GM18858 (cell line): Measurements from ENCODE around the gene FAM209A.
"Not testable (repeated sequence)": the region's sequence is repeated elsewhere in the genome, so short reads cannot be mapped to it uniquely, and the experiment has no call there.

ENCODE experiments used
- ATAC-seq: cut with Tn5 transposase; IDR thresholded peaks from one replicate; pipeline ENCODE4 v1.9.1; 2021; ENCODE audit not compliant: unreplicated experiment

Gene FAM209A, protein sequence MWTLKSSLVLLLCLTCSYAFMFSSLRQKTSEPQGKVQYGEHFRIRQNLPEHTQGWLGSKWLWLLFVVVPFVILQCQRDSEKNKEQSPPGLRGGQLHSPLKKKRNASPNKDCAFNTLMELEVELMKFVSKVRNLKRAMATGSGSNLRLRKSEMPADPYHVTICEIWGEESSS

DNA sequence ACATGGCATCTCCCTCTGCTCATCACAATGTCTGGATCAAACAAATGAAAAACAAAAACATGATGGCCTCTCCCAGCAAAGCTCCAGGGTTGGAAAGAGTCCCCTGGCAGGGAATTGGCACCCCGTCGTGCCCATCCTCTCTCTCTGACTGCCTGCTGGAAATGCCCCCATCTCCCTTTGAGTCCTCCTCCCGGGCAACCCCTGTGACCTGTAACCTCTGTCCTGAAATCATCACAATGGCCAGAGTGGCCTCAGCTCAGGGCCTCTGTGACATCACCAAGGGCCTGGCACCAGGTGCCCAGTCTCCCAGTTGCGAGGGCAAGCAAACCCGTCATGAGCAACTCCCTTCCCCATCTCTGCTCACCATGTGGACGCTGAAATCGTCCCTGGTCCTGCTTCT is at the start of gene FAM209A:
Gene FAM209A, plus strand, starts transcription at position 301 of the 400 bp plus-strand sequence. Its CDS starts 65 bp downstream, at position 366.
- not testable (repeated sequence) for ATAC-seq

DNA sequence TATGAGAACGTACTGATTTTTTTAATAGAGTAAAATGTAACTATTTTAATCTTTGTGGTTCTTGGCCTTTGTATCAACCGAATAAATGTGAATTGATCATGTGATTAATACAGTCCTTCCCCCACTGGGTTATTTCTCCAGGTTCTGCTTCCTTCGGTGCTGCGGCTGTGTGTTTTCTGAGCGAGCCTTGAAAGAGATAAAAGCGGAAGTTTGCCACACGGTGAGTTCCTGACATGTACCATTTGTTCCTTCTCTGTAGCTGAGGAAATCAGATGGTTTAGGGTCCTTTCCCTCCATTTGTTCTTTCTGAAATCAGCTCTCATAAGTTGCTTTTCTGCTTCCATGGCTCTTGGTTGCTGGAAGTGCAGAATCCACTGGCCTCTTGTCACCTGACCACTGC is 40.6 kb upstream of the FAM209A start:
- no peak for ATAC-seq

DNA sequence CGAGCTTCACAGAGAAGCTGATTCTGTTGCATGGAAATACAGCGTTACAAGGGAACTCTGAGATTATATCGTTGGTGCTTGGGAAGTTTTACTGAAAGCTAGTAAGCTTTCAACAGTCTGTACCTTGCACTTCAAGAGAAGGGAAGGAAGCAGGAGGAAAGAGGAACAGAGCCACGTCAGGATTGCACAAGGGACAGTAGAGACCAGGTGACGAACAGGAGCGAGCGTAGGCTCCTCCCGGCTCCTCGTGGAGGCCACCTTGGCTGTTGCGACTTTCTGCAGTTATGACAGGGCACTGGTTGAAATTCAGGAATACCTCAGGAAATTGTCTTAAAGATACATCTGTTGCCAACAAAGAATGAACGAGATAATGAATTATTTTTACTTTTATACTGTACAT is 37.3 kb upstream of the FAM209A start:
- no peak for ATAC-seq

DNA sequence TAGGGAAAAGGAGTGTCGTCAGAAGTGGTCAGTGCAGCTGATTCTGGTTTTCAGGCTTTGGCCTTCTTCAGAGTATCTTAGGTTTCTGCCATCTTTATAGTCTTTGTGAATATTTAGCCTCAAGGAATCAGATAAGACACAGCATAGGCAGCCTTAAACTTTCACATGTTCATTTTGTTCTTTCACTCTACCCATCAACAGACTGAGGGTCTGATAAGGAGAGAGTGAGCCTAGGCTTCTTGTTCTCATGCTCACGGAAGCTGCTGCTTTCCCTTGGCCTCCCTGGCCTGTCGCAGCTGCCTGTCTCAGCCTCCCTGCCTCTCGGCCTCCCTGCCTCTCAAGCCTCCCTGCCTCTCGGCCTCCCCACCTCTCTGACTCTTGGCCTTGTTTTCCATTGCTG is 36.0 kb upstream of the FAM209A start:
- no peak for ATAC-seq

DNA sequence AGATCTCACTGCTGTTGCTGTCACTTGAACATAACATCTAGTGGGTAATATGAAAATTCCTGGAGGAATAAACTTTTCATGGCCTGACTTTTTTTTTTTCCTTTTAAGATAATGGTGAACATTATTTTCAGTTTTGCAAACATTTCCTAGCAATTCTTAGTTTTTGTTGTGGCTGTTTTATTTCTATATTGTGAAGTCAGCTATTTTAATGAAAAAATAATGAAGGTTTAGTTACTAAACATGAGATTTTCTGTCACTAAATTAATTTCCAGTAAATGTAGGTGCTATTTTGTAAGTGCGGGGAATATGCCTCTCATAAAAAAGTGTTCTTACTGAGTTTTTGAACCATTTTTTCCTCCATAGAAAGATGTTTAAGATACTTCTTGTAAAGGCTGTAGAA is 23.4 kb upstream of the FAM209A start:
- no peak for ATAC-seq

DNA sequence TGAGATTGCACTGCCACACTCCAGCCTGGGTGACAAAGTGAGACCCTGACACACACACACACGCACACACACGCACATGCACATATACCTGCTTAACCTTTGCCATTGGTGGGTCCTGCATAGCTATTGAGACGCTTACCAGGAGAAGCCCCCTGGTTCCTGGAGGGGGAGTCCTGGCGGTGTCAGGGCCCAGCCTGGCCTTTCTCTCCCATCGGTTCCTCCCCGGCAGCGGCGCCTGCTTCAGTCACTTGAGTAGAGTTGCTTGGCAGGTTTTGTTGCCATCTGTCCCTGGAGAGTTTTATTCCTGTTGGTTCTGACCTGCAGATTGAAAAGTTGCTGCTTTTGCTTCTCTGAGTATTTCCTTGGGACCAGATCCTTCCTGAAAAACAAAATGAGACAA is 20.6 kb upstream of the FAM209A start:
- no peak for ATAC-seq

DNA sequence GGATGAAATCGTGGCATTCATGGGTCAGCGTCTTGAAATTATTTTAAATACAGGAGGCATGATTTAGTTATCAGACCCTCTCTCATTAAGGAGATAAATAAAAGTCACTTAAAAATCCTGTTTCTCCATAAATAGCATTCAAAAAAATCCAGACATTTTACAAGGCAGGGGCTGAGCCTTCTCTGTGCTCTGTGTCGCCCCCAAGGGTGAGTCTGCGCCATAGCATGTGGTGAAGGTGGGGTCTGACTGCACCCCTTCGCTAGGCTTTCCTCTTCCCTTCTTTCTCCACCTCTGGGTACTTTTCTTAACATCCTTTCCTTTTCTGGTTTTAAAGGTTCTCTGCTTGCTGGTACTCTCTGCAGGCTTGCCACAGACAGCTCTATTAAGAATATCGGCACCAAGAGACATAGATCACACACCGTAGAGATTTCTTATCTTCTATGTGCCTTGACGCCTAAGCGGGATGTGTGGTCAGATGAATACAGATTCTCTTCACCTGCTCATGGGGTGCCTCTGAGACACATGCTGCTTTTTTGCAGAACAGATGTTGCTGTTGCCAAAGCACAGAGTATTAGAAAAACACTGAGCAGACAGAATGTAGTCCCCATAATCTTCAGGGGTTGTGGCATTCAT is 20.1 kb upstream of the FAM209A start:
- ATAC-seq: no peak

DNA sequence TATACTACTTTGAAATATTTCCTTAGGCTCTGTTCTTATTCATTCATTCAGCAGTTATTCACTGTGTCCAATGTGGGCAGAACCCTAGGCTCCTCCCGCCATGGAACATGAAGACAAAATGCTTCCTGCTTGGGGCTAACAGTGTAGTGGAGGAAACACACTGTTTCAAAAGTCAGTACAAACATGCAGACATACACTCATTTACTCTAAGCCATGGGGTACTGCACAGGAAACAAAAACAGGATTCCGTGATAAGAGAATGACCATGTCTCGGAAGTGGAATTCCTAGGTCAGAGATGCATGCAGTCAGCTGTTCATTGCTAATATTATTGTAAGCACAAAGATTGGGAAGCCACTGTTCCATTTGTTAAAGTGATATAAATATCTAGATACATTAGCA is 18.4 kb upstream of the FAM209A start:
- ATAC-seq: no peak

DNA sequence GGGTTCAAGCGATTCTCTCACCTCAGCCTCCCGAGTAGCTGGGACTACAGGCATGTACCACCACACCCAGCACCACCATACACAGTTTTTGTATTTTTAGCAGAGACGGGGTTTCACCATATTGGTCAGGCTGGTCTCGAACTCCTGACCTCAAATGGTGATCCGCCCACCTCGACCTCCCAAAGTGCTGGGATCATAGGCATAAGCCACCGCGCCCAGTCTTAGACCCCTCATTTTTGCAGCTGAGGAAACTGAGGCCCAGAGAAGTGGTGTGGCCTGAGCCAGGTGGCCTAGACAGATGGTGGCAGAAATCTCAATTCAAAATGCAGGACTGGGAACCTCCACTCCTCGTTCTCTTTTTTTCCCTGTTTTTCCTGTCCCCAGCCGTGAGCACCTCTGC is 12.6 kb upstream of the FAM209A start:
- ATAC-seq: no peak

DNA sequence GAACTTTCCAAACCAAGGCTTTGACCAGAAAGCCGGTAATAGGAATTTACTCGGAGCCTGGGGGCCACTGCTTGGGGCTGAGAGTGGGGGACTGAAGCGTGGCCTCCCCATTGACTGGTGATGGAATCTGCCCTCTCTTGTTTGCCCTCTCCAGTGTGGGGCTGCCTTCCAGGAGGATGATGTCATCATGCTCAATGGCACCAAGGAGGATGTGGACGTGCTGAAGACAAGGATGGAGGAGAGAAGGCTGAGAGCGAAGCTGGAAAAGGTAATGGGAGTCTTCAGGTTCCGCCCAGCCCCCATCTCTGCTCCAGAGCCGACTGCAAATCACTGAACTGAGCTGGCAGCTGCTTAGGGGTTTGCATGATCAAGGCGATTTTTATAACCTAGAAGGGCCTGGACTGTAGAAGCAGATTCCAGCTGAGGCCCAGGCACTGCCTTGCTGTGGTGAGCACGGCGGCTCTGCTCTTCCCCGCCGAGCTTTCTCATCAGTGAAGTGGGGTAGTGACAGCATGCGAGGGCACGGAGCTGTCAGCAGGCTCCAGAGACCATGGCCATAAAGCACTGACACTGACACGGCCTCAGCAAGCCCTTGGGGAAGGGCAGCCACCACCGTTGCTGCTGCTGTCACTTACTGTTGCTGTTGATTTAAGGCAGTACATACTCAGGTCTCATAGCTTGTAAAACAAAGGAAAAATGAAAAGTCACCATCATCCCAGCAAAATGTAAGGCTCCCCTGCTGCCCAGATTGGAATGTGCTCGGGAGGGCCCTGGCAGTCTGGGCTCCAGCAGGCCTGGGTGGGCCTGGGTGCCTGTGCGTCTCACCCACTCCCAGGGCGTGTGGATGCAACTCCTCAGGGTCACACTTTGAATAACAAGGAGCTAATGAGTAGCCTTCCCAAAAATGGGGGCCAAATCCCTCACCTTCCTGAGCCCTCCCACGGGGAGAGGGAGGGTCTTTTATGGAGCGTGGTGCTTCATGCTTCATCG is 11.1 kb upstream of the FAM209A start:
- no peak for ATAC-seq

DNA sequence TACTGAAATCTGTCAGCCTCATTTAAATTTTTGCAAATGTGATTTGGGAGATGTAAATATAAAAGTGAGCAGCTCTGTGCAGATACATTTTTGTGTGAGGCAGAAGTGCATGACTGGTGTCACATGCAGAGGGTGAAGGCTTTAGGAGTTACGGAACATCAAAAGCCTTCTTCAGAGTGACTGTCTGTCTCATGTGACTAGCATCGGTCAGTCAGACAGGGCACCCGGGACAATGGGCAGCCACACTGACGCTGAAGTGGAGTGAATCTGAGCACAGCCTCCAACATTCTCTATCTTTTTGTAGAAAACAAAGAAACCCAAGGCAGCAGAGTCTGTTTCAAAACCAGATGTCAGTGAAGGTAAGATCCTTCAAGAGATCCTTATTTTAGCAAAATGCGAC is 7.9 kb upstream of the FAM209A start:
- no peak for ATAC-seq

DNA sequence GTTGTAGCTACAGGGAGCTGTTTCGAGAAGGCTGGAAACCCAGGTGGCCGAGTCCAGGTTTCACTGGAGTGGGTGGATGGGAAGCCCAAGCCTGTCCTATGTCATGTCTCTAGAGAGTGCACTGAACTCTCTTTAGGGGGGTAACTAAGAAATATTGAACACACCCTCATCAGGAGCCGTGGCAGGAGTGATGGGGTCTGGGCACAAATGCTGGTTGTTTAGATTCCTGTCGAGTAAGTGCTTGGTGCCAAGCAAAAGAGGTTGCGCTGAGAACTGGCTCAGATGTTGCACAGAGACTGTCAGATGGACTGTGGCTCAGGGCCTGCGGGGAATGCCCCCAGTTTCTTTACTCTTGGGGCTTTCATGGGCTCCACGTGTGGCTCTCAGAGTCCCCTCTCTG is 7.3 kb upstream of the FAM209A start:
- no peak for ATAC-seq

DNA sequence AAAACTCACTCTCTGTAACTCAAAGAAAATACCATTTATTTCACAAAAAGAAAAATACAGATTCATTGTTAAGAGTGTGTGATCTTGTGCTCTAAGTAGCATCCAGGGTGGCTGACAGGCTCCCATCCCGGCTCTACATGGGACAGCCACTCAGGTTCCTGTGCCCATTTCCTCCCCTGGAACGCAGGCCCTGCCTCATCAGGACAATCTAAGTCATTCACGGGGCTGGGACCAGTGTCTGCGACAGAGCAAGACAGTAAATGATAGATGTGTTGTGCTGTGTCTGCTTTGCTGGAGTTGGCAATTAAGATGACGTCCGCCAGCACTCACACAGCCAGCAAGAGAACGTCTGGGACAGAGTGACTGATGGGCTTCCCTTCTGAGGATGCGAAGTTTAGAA is 6.9 kb upstream of the FAM209A start:
- no peak for ATAC-seq

DNA sequence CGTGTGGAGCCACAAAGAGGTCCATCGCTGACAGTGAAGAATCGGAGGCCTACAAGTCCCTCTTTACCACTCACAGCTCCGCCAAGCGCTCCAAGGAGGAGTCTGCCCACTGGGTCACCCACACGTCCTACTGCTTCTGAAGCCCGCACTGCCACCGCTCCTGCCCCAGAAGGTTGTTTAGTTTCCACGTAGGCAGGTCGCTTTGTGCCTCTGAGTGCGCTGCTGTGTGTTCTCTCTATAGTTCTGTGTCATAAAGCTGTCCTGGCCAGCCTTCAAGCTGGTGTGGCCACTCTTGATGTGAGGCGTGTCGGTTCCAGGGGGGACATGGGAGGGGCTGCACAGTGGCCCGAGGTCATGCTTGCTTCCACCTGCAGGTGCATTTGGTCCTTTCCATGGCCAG is 6.4 kb upstream of the FAM209A start:
- no peak for ATAC-seq

DNA sequence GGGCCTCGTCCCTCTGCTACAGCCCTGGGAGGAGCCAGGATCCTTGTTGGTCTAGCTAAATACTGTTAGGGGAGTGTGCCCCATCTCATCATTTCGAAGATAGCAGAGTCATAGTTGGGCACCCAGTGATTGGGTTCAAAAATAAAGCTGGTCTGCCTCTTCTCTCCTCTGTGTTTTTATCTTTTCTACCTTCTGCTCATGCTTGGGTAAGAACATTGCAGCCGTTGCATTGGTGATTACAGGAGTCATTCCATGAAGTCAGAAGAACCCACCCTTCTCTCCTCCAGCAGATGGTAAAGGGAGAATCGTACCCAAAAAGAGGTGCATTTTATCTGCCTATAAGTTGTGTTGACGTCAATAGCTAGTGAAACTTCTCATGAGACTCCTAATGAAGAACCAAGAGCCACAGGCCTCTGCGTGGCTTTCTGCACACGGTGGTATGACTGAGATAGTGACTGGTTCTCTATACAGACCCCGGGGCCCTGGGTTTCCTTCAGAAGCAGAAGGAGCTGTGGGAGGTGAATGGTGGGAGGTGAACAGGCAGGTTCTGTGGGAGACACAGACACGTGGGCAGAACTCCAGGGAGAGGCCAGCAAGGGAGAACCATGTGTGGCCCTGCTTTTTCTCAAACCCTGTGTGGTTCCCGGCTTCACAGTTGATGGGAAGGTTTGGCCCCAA is 5.7 kb upstream of the FAM209A start:
- no peak for ATAC-seq

DNA sequence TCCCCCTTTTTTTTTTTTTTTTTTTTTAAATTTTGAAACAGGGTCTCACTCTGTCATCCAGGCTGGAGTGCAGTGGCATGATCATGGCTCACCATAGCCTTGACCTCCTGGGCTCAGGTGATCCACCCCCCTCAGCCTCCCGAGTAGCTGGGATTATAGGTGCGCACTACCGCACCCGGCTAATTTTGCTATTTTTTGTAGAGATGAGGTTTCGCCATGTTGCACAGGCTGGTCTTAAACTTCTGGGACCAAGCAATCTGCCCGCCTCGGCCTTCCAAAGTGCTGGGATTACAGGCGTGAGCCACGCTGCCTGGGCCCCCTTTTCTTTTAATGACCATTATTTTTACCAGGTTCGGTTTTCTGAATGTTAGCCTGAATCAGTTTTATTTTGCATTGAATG is 5.0 kb upstream of the FAM209A start:
- ATAC-seq: no peak

DNA sequence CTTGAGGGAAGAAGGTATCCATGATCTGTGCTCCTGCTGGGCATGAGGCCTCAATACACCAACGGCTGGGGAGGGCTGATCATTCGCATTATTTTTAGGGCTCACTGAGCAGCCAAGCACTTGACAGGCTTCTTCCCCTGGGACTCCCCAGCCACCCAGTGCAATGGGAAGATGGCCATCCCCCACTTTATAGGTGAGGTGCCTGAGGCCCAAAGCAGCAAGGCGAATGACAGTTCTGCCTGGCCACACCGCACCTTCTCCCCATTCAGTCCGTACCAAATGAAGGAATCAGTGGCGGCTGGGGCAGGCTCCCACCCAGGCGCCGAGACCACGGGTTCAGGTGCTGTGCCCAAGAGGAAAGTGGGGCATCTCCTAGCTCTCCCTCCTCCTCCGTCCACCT is 4.4 kb upstream of the FAM209A start:
- ATAC-seq: no peak

DNA sequence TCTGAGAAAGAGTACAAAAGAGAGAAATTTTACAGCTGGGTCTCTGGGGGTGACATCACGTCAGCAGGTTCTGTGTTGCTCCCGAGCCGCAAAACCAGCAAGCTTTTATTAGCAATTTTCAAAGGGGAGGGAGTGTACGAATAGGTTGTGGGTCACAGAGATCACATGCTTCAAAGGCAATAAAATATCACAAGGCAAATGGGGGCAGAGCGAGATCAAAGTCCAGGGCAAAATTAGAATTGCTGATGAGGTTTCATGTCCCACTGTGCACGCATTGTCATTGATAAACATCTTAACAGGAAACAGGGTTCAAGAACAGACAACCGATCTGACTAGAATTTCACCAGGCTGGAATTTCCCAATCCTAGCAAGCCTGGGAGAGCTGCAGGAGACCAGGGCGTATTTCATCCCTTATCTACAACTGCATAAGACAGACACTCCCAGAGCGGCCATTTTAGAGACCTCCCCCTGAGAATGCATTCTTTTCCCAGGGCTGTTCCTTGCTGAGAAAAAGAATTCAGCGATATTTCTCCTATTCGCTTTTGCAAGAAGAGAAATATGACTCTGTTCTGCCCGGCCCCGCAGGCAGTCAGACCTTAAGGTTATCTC is 3.7 kb upstream of the FAM209A start:
- ATAC-seq: not testable (repeated sequence)

DNA sequence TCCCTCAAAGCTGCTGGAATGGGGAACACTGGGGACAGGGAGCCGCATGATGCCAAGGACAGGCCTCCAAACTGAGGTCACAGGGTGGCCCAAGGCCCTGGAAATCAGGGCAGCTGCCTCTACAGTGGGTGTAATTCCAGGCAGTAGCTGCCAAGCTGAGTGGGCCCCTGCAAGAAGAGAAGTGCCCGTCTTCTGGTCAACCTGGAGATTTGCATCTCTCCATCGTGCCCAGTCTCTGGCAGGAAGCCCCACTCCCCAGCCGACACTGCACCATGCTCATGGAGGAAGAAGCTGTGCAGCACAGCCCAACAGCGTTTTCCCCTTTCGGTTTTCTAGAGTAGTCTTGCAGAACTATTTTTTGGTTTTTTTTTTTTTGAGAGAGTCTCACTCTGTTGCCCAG is 2.2 kb upstream of the FAM209A start:
- no peak for ATAC-seq

DNA sequence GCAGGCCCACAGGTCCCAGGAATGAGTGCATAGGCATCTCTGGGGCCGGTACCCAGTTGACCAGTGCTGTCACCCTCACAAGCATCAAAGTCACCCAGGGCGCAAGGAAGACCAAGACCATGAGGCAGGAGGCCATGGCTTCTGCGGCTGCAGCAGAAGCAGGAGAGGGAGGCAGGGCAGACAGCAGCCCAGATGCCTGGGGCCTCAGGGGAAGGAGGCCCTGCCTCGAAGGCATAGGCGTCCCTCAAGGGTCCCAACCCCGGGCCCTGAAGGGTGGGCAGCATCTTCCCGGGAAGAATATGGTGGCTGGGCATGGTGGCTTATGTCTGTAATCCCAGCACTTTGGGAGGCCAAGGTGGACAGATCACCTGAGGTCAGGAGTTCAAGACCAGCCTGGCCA is 3.0 kb downstream of the FAM209A start:
- no peak for ATAC-seq

DNA sequence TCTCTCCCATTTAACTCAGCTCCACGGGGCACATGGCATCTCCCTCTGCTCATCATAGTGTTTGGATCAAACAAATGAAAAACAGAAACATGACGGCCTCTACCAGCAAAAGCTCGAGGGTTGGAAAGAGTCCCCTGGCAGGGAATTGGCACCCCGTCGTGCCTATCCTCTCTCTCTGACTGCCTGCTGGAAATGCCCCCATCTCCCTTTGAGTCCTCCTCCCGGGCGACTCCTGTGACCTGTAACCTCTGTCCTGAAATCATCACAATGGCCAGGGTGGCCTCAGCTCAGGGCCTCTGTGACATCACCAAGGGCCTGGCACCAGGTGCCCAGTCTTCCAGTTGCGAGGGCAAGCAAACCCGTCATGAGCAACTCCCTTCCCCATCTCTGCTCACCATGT is 8.4 kb downstream of the FAM209A start, which contains the start of gene FAM209B:
Gene FAM209B, plus strand, starts transcription at position 301 of the 400 bp plus-strand sequence. Its CDS starts 96 bp downstream, at position 397.
- not testable (repeated sequence) for ATAC-seq
